HepG2 (cell line): ENCODE measurements around the gene CCDC83. TPM values are rescaled to one million over a fixed set of nuclear protein-coding genes. Genes with fewer than 3 reads are reported as not detected.

Source experiments
- CREB3 ChIP-seq: sonication (generic); formaldehyde crosslinking; IDR thresholded peaks from 2 replicates; pipeline ENCODE4 v1.5.0; 2020; ENCODE audit warnings: missing genetic modification reagents
- GZF1 ChIP-seq: sonication (generic); formaldehyde crosslinking; IDR thresholded peaks from 2 replicates; pipeline ENCODE4 v1.5.1; 2020; ENCODE audit warnings: mild to moderate bottlenecking, missing genetic modification reagents
- HOXA5 ChIP-seq: sonication (generic); formaldehyde crosslinking; IDR thresholded peaks from 2 replicates; pipeline ENCODE4 v1.4.0; 2020; ENCODE audit warnings: missing genetic modification reagents
- MAZ ChIP-seq, 2 experiments: sonication (generic) in 1 of 2; formaldehyde crosslinking in 1 of 2; IDR thresholded peaks; 2 replicates each; pipeline versions ENCODE4 v1.5.0 to v1.6.1; 2012 to 2020; ENCODE audit warnings: low read depth in 2 of 2, mild to moderate bottlenecking in 2 of 2, borderline replicate concordance in 1 of 2, improper control_type of control experiment in 1 of 2, low read length in 1 of 2, missing genetic modification reagents in 1 of 2, moderate library complexity in 1 of 2
- MTA3 ChIP-seq: sonication (generic); formaldehyde crosslinking; IDR thresholded peaks from 2 replicates; pipeline ENCODE4 v1.4.0; 2020; ENCODE audit warnings: missing genetic modification reagents
- MXD1 ChIP-seq: sonication (generic); formaldehyde crosslinking; IDR thresholded peaks from 2 replicates; pipeline ENCODE4 v1.4.0; 2020; ENCODE audit warnings: mild to moderate bottlenecking, missing genetic modification reagents
- PBX3 ChIP-seq: sonication (generic); formaldehyde crosslinking; IDR thresholded peaks from 2 replicates; pipeline ENCODE4 v1.8.1; 2023; ENCODE audit warnings: missing genetic modification reagents, inconsistent platforms, borderline replicate concordance
- PPARG ChIP-seq: conservative IDR thresholded peaks from 2 replicates; pipeline ENCODE4 v1.6.1; 2016; ENCODE audit warnings: missing biosample characterization, missing genetic modification reagents
- RCOR2 ChIP-seq: IDR thresholded peaks from 2 replicates; pipeline ENCODE4 v1.6.1; 2016; ENCODE audit warnings: missing biosample characterization, missing genetic modification reagents
- SMARCC2 ChIP-seq: fragments of 450-650 bp; IDR thresholded peaks from 2 replicates; pipeline ENCODE4 v1.6.1; 2017; ENCODE audit warnings: antibody characterized with exemption, mild to moderate bottlenecking
- USF2 ChIP-seq, 2 experiments: sonication (generic) in 1 of 2; formaldehyde crosslinking in 1 of 2; IDR thresholded peaks; 2 replicates each; pipeline versions ENCODE4 v1.5.1 to v1.6.1; 2011 to 2020; ENCODE audit warnings: borderline replicate concordance in 1 of 2, low read depth in 1 of 2, low read length in 1 of 2, mild to moderate bottlenecking in 1 of 2, missing genetic modification reagents in 1 of 2, moderate library complexity in 1 of 2
- ZMYM3 ChIP-seq: sonication (generic); formaldehyde crosslinking; IDR thresholded peaks from 2 replicates; pipeline ENCODE4 v1.5.1; 2020; ENCODE audit warnings: mild to moderate bottlenecking, missing genetic modification reagents
- ZNF260 ChIP-seq: sonication (generic); formaldehyde crosslinking; IDR thresholded peaks from 2 replicates; pipeline ENCODE4 v1.4.0; 2020; ENCODE audit warnings: missing genetic modification reagents, low read depth, mild to moderate bottlenecking, borderline replicate concordance
- ZNF484 ChIP-seq: sonication (generic); formaldehyde crosslinking; IDR thresholded peaks from 2 replicates; pipeline ENCODE4 v1.5.1; 2020; ENCODE audit warnings: mild to moderate bottlenecking, low read depth, missing genetic modification reagents, borderline replicate concordance
- ZNF546 ChIP-seq: sonication (generic); formaldehyde crosslinking; conservative IDR thresholded peaks from 2 replicates; pipeline ENCODE4 v1.8.1; 2023; ENCODE audit warnings: mild to moderate bottlenecking, missing genetic modification reagents
- ZNF563 ChIP-seq: sonication (generic); formaldehyde crosslinking; IDR thresholded peaks from 2 replicates; pipeline ENCODE4 v1.8.0; 2022; ENCODE audit warnings: mild to moderate bottlenecking, moderate library complexity, missing genetic modification reagents
- ZNF652 ChIP-seq: IDR thresholded peaks from 2 replicates; pipeline ENCODE4 v1.6.1; 2016; ENCODE audit warnings: low read depth, borderline replicate concordance
- ZNF670 ChIP-seq: sonication (generic); formaldehyde crosslinking; IDR thresholded peaks from 2 replicates; pipeline ENCODE4 v1.8.0; 2022; ENCODE audit warnings: mild to moderate bottlenecking, missing genetic modification reagents, borderline replicate concordance
- ZNF672 ChIP-seq: sonication (generic); formaldehyde crosslinking; IDR thresholded peaks from 2 replicates; pipeline ENCODE4 v1.8.1; 2022; ENCODE audit warnings: missing genetic modification reagents
- ZNF839 ChIP-seq: sonication (generic); formaldehyde crosslinking; IDR thresholded peaks from 2 replicates; pipeline ENCODE4 v1.4.0; 2020; ENCODE audit warnings: missing genetic modification reagents, mild to moderate bottlenecking, borderline replicate concordance
- ZZZ3 ChIP-seq: sonication (generic); formaldehyde crosslinking; IDR thresholded peaks from 2 replicates; pipeline ENCODE4 v1.4.0; 2020; ENCODE audit warnings: missing genetic modification reagents, mild to moderate bottlenecking, borderline replicate concordance
- polyA plus RNA-seq, 8 experiments: library from polyadenylated mRNA; depleted of rRNA in 3 of 8; stranded (reverse) in 7 of 8; unstranded in 1 of 8; fragments of >200 nt; fragmentation: Illumina TruSeq in 4 of 8; extraction: Trizol in 4 of 8; gene quantifications; 2 replicates each; pipeline versions ENCODE4 v1.2.1 to v1.2.3, GENCODE V29; 2011 to 2016; ENCODE audit warnings: low read depth in 4 of 8, missing spikeins in 1 of 8, mixed read lengths in 1 of 8; ENCODE audit not compliant: insufficient read depth in 1 of 8
- total RNA-seq, 5 experiments: library from RNA; depleted of rRNA; stranded (reverse); fragments of >200 nt; fragmentation: Illumina TruSeq; extraction: Trizol; gene quantifications; 2 replicates each; pipeline ENCODE4 v1.2.3, GENCODE V29; 2016; ENCODE audit warnings: low read depth in 1 of 5
- TF ChIP-seq, protein P1 (sequence below): sonication (generic); formaldehyde crosslinking; IDR thresholded peaks from 2 replicates; pipeline ENCODE4 v1.5.0; 2020; ENCODE audit warnings: mild to moderate bottlenecking, missing genetic modification reagents
- TF ChIP-seq, protein P2 (sequence below): sonication (generic); formaldehyde crosslinking; IDR thresholded peaks from 2 replicates; pipeline ENCODE4 v1.4.0; 2020; ENCODE audit warnings: missing genetic modification reagents, low read depth, mild to moderate bottlenecking, borderline replicate concordance

The CCDC83 gene
- total and polyA plus RNA-seq, 2 of the 13 experiments (the other 11 are each of a cell fraction or from before 2014, with no cell fraction given): not detected

DNA sequence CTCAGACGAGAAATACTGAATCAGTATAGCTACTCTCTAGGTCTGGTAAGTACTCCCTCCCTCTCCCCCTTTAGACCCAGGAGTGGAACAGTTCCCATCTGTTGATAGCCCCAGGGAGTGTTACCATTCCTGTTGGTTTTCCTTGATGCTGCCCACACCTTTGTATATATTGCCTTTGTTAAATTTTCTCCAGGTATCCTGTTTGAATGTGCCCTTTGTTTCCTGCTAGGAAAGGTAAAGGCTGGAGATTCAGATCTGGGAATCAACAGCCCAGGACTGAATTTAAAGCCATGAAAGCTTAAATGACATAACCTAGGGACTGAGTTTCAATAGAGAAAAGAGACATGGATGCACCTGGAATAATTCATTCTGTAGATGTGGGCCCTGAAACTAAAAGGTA lies 68.3 kb downstream of the CCDC83 start (continued):
- no peak for TF ChIP-seq HOXA5 (CRISPR knock-in tag)
- TF ChIP-seq, protein P1, sequence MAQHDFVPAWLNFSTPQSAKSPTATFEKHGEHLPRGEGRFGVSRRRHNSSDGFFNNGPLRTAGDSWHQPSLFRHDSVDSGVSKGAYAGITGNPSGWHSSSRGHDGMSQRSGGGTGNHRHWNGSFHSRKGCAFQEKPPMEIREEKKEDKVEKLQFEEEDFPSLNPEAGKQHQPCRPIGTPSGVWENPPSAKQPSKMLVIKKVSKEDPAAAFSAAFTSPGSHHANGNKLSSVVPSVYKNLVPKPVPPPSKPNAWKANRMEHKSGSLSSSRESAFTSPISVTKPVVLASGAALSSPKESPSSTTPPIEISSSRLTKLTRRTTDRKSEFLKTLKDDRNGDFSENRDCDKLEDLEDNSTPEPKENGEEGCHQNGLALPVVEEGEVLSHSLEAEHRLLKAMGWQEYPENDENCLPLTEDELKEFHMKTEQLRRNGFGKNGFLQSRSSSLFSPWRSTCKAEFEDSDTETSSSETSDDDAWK (CRISPR knock-in tag): no peak
- no peak for TF ChIP-seq ZNF563 (CRISPR knock-in tag)
- TF ChIP-seq, protein P2, sequence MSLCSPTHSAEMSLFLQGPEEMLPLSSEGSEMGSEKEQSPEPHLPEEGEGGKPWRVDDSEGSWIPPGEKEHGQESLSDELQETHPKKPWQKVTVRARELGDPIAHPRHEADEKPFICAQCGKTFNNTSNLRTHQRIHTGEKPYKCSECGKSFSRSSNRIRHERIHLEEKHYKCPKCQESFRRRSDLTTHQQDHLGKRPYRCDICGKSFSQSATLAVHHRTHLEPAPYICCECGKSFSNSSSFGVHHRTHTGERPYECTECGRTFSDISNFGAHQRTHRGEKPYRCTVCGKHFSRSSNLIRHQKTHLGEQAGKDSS: no peak
- TF ChIP-seq ZNF484: no peak
- TF ChIP-seq GZF1 (CRISPR knock-in tag): no peak
- no peak for TF ChIP-seq ZNF260 (CRISPR knock-in tag)
- TF ChIP-seq PPARG (CRISPR knock-in tag): peak; percentile 79
- TF ChIP-seq SMARCC2: no peak
- peak; percentile 58; the same call in 1 of the 2 replicates for TF ChIP-seq RCOR2
- no peak for TF ChIP-seq ZNF670
- no peak for TF ChIP-seq PBX3 (CRISPR knock-in tag)
- TF ChIP-seq ZNF839 (CRISPR knock-in tag): no peak
- no peak for TF ChIP-seq MAZ (IDR thresholded peaks at IDR 0.05; ENCODE audit: borderline replicate concordance, low read depth, low read length)
- no peak for TF ChIP-seq MAZ (CRISPR knock-in tag; IDR thresholded peaks at IDR 0.05; ENCODE audit: low read depth)
- no peak for TF ChIP-seq ZZZ3
- TF ChIP-seq ZNF546 (CRISPR knock-in tag): no peak
- TF ChIP-seq CREB3: no peak
- TF ChIP-seq ZNF672 (CRISPR knock-in tag): no peak
- TF ChIP-seq USF2 (IDR thresholded peaks at IDR 0.05; ENCODE audit: low read depth, low read length): no peak
- no peak for TF ChIP-seq USF2 (CRISPR knock-in tag; IDR thresholded peaks at IDR 0.05; ENCODE audit: borderline replicate concordance)
- TF ChIP-seq MTA3 (CRISPR knock-in tag): no peak
- TF ChIP-seq ZMYM3: no peak; the same call in 1 of the 2 replicates
- no peak for TF ChIP-seq MXD1
- TF ChIP-seq ZNF652: no peak
